GM18907 (cell line): ENCODE data around the gene CTSA.
A peak's percentile ranks its signal among the peaks of the same experiment; 100 is the strongest.
"Not testable (repeated sequence)": the region's sequence is repeated elsewhere in the genome, so short reads cannot be mapped to it uniquely, and the experiment has no call there.

Experiments
- ATAC-seq: cut with Tn5 transposase; IDR thresholded peaks from one replicate; pipeline ENCODE4 v1.9.1; 2021; ENCODE audit warnings: mild to moderate bottlenecking, moderate library complexity; ENCODE audit not compliant: unreplicated experiment

Gene CTSA

GRCh38 chr20:45911486-45912343 lies 20.6 kb downstream of the CTSA start, which contains the start of gene PLTP:
TSS of gene PLTP (minus strand) at chr20:45912155. CDS start at chr20:45911452, 703 bp downstream.
- ATAC-seq, result no peak

DNA sequence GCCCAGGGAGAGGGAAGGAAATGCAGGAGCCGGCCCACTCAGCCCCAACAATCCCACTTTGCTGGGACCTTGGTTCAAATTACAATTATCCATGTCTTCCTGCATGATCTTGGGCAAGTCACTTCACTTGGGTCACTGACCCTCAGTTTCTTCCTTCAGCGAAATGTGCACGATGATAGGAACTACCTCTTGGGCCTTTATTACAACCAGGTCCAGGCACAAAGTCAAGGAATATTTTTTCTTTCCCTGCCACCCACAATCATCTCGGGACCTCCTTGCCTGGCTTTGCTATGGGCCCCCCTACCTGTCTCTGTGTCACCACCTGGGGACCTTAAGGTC lies 21.2 kb downstream of the CTSA start:
- ATAC-seq, result no peak

DNA sequence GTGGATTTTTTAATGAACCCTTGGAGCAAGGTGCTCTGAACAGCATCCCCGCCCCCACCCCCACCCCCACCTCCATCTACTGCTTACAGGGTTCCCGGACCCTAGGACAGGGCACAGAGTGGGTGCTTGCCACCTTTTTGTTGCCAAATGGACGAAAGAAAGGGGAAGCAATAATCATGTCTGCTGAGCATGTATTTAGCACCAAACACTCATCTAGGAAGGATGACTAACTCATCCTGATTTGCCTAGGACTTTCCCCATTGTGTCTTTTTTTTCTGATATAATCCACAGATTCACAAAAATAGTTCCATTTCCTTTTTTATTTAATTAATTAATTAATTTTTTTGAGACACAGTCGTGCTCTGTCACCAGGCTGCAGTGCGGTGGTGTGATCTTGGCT lies 22.0 kb downstream of the CTSA start:
- no peak for ATAC-seq

- ATAC-seq, result no peak
These were observed 26.6 kb downstream of the CTSA start for GRCh38 chr20:45917790-45918141.

- ATAC-seq, result no peak
These were observed 27.1 kb downstream of the CTSA start for GRCh38 chr20:45918182-45918737.

- no peak for ATAC-seq
These were observed 27.8 kb downstream of the CTSA start for GRCh38 chr20:45918779-45919537.

DNA sequence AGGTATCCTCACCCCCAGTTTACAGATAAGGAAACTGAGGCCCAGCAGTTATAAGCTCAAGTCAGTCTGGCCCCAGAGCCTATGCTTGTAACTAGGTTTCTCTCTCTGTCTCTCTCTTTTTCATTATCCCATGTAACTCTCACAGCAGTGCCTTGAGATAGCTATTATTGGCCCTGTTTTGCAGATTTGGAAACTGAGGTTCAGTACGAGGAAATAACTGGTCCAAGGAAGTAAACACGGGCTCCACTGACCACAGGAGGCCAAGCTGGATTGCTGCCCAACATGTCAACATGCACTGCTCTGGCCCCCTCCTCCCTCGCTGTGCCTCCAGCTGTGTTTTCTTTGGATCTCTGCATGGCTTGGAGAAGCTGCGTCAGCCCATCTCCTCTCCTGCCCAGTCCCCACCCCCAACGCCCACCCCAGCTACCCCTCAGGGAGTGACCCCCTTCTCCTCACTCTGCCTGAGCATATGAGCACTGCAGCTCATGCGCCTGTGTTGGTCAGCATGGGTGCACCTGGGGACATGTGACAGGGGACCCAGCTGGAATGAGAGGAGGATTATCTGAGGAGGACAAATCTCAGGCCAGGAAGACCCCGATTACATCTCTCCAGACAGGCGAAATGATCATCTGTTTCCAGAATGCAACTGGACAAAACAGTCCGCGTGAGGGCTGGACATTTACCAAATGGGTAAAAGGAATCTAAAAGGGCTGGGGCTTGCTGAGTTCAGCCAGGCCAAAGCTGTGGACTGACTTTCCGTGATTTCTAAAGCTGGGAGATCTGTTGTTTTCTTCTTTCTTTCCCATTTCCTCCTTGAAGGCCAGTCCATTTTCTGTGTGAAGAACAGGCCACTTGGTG lies 28.6 kb downstream of the CTSA start:
- no peak for ATAC-seq

DNA sequence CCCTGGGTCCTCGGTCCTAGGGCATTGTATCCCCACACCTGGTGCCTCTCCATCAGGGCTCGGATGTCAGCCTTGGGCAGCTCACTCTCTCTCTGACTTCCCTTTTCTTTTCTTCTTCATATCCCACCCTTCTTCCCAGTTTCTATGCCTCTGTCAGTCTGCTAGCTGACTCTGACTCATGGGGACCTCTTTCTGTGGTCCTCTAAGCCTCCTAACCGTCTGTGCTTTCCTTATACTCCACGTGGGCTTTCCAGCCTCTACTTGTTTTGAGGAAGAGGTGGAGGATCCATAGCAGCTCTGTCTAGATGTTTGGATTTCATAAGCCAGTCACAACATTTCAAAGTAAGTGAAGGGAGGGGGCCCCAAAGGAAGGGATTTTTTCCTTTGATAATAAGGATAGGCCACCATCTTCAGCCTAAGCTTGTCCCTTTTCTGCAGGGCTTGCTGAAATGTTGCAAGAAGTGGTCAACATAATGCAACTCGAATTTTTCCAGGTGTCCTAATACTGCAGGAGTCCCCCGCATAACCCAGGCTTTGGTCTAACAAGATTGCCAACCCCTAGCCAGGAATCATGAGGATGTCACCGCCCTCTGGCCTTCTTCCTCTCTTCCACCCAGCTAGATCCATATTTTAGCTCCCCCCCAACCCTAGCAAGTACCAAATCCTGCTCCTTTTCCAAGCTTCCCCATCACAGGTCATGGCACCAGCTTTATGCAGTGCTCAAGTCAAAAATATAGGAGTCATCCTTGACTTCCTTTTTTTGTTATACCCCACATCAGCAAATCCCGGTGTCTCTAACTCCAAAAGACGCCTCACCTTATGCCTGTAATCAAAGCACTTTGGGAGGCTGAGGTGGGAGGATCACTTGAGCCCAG lies 29.6 kb downstream of the CTSA start:
- no peak for ATAC-seq

GRCh38 chr20:45921337-45922189 lies 30.4 kb downstream of the CTSA start:
- no peak for ATAC-seq

- ATAC-seq, result no peak
These were observed 33.5 kb downstream of the CTSA start for GRCh38 chr20:45924391-45925261.

GRCh38 chr20:45925821-45926506 lies 34.8 kb downstream of the CTSA start:
- no peak for ATAC-seq

DNA sequence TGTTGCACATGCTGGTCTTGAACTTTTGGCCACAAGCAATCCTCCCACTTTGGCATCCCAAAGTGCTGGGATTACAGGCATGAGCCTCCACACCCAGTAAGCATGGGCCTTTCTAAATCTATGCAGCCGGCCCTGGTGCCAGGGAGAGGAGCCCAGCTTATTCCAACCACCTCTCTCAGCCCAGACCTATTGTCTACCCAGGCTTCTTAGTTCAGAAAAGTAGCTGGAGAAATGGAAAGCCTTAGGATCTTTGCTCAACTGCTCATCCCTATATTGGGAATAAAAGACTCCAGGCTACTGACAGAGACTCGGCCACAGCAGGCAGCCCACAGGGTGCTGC lies 35.6 kb downstream of the CTSA start:
- ATAC-seq, result no peak

DNA sequence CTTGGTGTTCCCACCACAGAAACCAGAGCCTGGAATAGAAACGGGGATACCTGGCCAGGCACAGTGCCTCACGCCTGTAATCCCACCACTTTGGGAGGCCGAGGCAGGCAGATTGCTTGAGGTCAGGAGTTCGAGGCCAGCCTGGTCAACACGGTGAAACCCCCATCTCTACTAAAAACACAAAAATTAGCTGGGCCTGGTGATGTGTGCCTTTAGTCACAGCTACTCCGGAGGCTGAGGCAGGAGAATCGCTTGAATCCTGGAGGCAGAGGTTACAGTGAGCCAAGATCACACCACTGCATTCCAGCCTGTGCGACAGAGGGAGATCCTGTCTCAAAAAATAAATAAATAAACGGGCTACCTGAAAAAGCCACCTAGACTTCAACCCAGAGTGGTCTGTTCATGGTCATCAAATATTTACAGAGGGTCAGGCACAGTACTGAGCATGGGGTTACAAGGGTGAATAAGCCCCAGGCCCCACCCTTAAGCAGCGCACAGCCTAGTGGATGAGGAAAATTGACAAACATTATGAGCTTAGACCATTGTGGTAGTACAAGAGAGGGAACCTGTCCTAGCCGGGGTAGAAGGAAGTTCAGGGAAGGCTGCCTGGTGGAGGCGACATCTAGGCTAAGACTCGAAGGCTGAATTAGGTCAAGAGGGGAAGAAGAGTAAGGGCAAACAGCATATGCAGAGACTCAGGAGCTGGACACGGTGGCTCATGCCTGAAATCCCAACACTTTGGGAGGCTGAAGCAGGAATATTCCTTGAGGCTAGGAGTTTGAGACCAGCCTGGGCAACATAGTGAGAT lies 36.1 kb downstream of the CTSA start:
- no peak for ATAC-seq

DNA sequence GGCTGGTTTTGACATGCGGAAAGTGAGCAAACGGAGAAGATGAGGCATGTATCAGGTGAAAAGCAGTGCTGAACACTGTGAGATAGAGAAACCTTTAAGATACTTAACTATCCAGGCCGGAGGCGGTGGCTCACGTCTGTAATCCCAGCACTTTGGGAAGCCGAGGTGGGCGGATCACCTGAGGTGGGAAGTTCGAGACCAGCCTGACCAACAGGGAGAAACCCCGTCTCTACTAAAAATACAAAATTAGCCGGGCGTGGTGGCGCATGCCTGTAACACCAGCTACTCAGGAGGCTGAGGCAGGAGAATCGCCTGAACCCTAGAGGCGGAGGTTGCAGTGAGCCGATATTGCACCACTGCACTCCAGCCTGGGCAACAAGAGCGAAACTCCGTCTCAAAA lies 40.5 kb downstream of the CTSA start:
- not testable (repeated sequence) for ATAC-seq

DNA sequence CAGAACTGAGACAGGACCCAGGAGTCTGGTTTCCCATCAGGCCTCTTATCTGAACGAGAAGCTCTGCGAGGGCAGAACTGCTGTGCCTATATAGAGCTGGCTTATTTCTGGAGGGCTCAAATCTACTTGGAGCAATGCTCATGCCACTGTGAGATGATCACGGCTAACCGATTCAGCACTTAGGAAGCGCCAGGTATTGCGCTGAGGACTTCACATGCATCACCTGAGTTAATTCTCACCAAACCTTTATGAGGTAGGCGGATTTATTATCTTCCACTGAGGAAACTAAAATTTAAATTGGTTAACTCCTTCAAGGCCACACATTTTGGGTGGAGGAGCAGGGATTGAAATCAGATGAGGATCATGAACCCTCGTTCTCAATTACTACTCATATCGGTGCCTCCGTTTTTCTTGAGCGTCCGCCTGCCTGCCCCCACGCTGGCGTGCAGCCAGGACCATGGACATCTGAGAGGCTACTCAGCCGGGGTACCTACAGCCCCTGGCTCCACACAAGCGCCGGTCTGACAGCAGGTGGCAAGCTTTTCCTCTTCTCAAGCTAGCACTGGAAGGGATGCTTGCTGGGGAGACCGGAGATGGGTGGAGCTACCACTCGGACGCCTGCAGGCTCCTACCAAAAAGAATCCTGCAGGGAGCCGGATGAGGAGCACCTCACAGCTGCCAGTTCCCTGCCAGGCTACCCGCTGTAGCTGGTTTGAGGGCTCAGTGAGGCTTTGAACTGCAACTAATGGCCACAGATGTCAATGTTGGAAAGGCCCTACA lies 42.3 kb downstream of the CTSA start:
- ATAC-seq, result peak; percentile 21

DNA sequence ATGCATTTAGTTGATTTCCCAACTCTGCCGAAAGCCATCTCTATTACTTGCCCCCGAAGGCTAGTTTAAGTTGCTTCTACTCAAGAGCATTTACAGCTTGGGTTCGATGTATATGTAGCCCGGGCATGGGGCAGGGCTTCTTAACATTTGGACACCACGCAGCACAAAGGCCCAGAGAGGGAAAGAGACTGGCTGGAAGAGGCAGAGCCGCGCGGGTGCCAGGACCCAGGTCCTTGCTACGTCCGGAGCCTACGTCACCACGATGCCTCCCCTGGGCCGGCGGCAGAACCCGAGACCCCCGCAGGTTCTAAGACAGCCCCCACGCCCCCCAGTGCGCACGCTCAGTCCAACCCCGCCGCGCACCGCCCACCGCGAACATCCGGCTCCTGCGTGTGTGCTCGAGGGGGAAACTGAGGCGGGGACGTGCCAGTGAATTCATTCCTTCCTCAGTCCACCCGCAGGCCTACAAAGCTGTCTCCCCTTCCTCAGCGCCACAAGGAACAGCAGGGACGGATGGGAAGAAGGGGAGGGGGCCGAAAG lies 43.0 kb downstream of the CTSA start:
- peak; percentile 26 for ATAC-seq
